ENCODE data around the gene RNU5B-1.

- TF ChIP-seq, protein P1, sequence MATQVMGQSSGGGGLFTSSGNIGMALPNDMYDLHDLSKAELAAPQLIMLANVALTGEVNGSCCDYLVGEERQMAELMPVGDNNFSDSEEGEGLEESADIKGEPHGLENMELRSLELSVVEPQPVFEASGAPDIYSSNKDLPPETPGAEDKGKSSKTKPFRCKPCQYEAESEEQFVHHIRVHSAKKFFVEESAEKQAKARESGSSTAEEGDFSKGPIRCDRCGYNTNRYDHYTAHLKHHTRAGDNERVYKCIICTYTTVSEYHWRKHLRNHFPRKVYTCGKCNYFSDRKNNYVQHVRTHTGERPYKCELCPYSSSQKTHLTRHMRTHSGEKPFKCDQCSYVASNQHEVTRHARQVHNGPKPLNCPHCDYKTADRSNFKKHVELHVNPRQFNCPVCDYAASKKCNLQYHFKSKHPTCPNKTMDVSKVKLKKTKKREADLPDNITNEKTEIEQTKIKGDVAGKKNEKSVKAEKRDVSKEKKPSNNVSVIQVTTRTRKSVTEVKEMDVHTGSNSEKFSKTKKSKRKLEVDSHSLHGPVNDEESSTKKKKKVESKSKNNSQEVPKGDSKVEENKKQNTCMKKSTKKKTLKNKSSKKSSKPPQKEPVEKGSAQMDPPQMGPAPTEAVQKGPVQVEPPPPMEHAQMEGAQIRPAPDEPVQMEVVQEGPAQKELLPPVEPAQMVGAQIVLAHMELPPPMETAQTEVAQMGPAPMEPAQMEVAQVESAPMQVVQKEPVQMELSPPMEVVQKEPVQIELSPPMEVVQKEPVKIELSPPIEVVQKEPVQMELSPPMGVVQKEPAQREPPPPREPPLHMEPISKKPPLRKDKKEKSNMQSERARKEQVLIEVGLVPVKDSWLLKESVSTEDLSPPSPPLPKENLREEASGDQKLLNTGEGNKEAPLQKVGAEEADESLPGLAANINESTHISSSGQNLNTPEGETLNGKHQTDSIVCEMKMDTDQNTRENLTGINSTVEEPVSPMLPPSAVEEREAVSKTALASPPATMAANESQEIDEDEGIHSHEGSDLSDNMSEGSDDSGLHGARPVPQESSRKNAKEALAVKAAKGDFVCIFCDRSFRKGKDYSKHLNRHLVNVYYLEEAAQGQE (IDR thresholded peaks at IDR 0.05; ENCODE audit: insufficient replicate concordance, low read depth): no peak
- TF ChIP-seq, protein P2, sequence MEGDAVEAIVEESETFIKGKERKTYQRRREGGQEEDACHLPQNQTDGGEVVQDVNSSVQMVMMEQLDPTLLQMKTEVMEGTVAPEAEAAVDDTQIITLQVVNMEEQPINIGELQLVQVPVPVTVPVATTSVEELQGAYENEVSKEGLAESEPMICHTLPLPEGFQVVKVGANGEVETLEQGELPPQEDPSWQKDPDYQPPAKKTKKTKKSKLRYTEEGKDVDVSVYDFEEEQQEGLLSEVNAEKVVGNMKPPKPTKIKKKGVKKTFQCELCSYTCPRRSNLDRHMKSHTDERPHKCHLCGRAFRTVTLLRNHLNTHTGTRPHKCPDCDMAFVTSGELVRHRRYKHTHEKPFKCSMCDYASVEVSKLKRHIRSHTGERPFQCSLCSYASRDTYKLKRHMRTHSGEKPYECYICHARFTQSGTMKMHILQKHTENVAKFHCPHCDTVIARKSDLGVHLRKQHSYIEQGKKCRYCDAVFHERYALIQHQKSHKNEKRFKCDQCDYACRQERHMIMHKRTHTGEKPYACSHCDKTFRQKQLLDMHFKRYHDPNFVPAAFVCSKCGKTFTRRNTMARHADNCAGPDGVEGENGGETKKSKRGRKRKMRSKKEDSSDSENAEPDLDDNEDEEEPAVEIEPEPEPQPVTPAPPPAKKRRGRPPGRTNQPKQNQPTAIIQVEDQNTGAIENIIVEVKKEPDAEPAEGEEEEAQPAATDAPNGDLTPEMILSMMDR (IDR thresholded peaks at IDR 0.05; ENCODE audit: insufficient read depth, low read length): no peak
- TF ChIP-seq POLR2AphosphoS5 (IDR thresholded peaks at IDR 0.05; ENCODE audit: low read depth): no peak
- no peak for TF ChIP-seq GABPA (IDR thresholded peaks at IDR 0.05; ENCODE audit: low read depth)
- no peak for TF ChIP-seq SPI1 (IDR thresholded peaks at IDR 0.05; ENCODE audit: borderline replicate concordance, low read depth)
Measured at GRCh38 chr15:65263313-65263712, 41.2 kb upstream of the RNU5B-1 start.
